ENCODE data around the gene KCNQ4. TPM values are rescaled to one million over a fixed set of nuclear protein-coding genes. Genes with fewer than 3 reads are reported as not detected.

Gene KCNQ4
- total and polyA plus RNA-seq, 2 donors from 2014 or later, result 0.65 to 1.2 TPM

DNA sequence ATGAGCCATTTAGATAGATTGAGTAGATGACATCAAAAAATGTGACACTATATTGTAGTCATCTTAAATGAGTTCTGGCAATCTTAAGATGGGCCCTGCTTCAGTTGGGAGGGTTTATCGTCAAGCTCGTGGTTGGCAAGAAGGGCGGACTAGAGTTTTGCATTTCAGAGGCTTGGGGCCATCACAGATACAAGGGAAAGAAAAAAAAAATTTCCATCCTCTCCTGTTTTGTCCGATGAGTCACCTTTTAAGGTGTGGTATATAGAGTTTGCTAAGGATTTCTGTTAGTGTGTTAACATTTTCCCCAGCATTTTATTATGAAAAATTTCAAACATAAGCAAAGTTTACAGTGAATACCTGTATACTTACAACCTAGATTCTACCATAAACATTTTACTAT lies 31.8 kb upstream of the KCNQ4 start:
- H3K4me1 ChIP-seq (ENCODE audit: control insufficient read depth in 2 of 3, insufficient read depth in 2 of 3, low read depth in 1 of 3, low read length in 3 of 3), result peaks cover 0 to 13% (median 9%) of the 10 kb centered on the region in 3 donors
- FAIRE-seq, result no peak
- DNase-seq, result no peak
- no peaks in the 10 kb centered on the region for H3K9me3 ChIP-seq (ENCODE audit: control insufficient read depth in 2 of 3, insufficient read depth in 1 of 3, low read length in 3 of 3)
- H3K27ac ChIP-seq (ENCODE audit: low read depth in 2 of 2, low read length in 2 of 2), result no peak overlapping the region
- H3K36me3 ChIP-seq (ENCODE audit: control insufficient read depth in 2 of 3, insufficient read depth in 3 of 3, low read length in 3 of 3), result peaks cover 19 to 76% (median 47%) of the 10 kb centered on the region in 3 donors
- TF ChIP-seq, protein P1, sequence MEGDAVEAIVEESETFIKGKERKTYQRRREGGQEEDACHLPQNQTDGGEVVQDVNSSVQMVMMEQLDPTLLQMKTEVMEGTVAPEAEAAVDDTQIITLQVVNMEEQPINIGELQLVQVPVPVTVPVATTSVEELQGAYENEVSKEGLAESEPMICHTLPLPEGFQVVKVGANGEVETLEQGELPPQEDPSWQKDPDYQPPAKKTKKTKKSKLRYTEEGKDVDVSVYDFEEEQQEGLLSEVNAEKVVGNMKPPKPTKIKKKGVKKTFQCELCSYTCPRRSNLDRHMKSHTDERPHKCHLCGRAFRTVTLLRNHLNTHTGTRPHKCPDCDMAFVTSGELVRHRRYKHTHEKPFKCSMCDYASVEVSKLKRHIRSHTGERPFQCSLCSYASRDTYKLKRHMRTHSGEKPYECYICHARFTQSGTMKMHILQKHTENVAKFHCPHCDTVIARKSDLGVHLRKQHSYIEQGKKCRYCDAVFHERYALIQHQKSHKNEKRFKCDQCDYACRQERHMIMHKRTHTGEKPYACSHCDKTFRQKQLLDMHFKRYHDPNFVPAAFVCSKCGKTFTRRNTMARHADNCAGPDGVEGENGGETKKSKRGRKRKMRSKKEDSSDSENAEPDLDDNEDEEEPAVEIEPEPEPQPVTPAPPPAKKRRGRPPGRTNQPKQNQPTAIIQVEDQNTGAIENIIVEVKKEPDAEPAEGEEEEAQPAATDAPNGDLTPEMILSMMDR (IDR thresholded peaks at IDR 0.05; ENCODE audit: borderline replicate concordance, extremely low read depth, insufficient read depth), result no peak
- H3K9ac ChIP-seq (ENCODE audit: low read length in 3 of 3), result no peak overlapping the region
- no peak overlapping the region for H3K4me3 ChIP-seq (ENCODE audit: low read length in 3 of 3)
- H3K27me3 ChIP-seq (ENCODE audit: control insufficient read depth, insufficient read depth, low read length), result no peaks in the 10 kb centered on the region
- intact Hi-C loops (cut with DNase I), result no loop called here

DNA sequence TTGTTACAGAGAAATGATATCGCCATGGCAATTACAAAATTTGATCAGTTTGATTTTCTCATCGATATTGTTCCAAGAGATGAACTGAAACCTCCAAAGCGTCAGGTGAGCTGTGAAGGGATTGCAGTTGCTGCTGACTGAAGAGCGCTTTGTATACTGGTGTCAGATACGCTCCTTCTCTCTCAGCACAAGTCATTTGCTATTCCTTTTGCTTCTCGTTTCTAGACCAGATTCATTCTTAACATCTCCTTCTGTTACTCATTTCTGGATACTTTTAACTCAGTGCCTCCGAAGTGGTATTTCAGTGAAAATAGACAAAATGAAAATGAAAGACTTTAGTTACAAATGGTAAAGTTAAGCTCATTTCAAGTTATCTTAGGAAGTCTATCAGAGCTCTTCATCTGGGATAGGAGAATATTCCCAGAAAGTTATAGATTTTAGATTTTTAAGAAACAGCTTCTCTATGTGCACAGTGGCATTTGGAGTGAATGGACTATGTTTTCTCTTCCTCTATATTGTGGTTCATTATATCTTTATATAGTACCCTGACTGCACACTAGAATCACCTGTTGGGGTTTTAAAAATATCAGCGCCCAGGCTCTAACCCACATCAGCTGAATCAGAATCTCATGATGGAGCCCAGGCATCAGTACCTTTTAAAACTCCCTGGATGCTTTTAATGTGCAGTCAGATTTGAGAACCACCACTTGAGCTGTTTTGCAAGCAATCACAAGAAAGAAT lies 30.3 kb upstream of the KCNQ4 start:
- peaks cover 16 to 87% (median 49%) of the 10 kb centered on the region in 3 donors for H3K36me3 ChIP-seq (ENCODE audit: control insufficient read depth in 2 of 3, insufficient read depth in 3 of 3, low read length in 3 of 3)
- no peaks in the 10 kb centered on the region for H3K27me3 ChIP-seq (ENCODE audit: control insufficient read depth, insufficient read depth, low read length)
- intact Hi-C loops (cut with DNase I), result no loop called here
- FAIRE-seq (no peak), DNase-seq (no peak)
- no peak overlapping the region for H3K4me3 ChIP-seq (ENCODE audit: low read length in 3 of 3)
- no peak overlapping the region for H3K9ac ChIP-seq (ENCODE audit: low read length in 3 of 3)
- no peak overlapping the region for H3K27ac ChIP-seq (ENCODE audit: low read depth in 2 of 2, low read length in 2 of 2)
- H3K4me1 ChIP-seq (ENCODE audit: control insufficient read depth in 2 of 3, insufficient read depth in 2 of 3, low read depth in 1 of 3, low read length in 3 of 3), result peaks cover 0 to 23% (median 17%) of the 10 kb centered on the region in 3 donors
- TF ChIP-seq, protein P1 (IDR thresholded peaks at IDR 0.05; ENCODE audit: borderline replicate concordance, extremely low read depth, insufficient read depth), result no peak
- no peaks in the 10 kb centered on the region for H3K9me3 ChIP-seq (ENCODE audit: control insufficient read depth in 2 of 3, insufficient read depth in 1 of 3, low read length in 3 of 3)

DNA sequence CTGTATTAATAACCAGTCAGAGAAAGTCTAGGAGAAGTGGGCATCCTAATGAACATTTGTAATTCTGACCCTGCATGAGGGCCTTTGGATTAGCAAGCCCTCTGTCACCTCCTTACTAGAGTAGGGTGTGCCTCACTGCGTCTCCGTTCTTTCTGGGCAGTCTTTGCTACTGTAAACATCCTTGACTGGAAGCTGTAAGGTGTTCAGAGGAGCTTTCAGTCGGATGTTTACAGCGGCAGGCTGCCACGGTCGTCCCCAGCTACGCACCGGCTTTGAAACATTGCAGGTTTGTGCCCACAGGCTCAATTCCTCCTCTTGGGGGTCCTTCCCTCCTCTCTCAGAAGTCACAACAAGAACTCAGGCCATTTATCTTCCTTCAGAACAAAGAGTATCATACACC lies 29.4 kb upstream of the KCNQ4 start:
- FAIRE-seq, result no peak
- H3K36me3 ChIP-seq (ENCODE audit: control insufficient read depth in 2 of 3, insufficient read depth in 3 of 3, low read length in 3 of 3), result peaks cover 17 to 88% (median 50%) of the 10 kb centered on the region in 3 donors
- TF ChIP-seq, protein P1 (IDR thresholded peaks at IDR 0.05; ENCODE audit: borderline replicate concordance, extremely low read depth, insufficient read depth), result no peak
- intact Hi-C loops (cut with DNase I), result no loop called here
- H3K9me3 ChIP-seq (ENCODE audit: control insufficient read depth in 2 of 3, insufficient read depth in 1 of 3, low read length in 3 of 3), result no peaks in the 10 kb centered on the region
- no peaks in the 10 kb centered on the region for H3K27me3 ChIP-seq (ENCODE audit: control insufficient read depth, insufficient read depth, low read length)
- peaks cover 0 to 23% (median 18%) of the 10 kb centered on the region in 3 donors for H3K4me1 ChIP-seq (ENCODE audit: control insufficient read depth in 2 of 3, insufficient read depth in 2 of 3, low read depth in 1 of 3, low read length in 3 of 3)
- H3K4me3 ChIP-seq (ENCODE audit: low read length in 3 of 3), result no peak overlapping the region
- H3K9ac ChIP-seq (ENCODE audit: low read length in 3 of 3), result no peak overlapping the region
- DNase-seq, result no peak
- no peak overlapping the region for H3K27ac ChIP-seq (ENCODE audit: low read depth in 2 of 2, low read length in 2 of 2)

Data from kidney (tissue), 14 donors.